Effector memory CD4-positive, alpha-beta T cell (primary cell): ENCODE measurements around the gene SPACA4.

ENCODE experiments used
- DNase-seq, 3 donors: peaks; one replicate each; pipeline ENCODE4 v3.0.0-alpha.2; 2020
- H3K27ac ChIP-seq: 2 replicates; pipeline ENCODE4 v1.7.0; 2013; ENCODE audit warnings: mild to moderate bottlenecking, low read length, moderate library complexity; ENCODE audit not compliant: insufficient read depth, poor library complexity, severe bottlenecking
- H3K27me3 ChIP-seq: replicated peaks from 2 replicates; pipeline ENCODE4 v1.7.0; 2013; ENCODE audit warnings: mild to moderate bottlenecking, low read length; ENCODE audit not compliant: insufficient read depth, control insufficient read depth, poor library complexity, severe bottlenecking
- H3K36me3 ChIP-seq: 2 replicates; pipeline ENCODE4 v1.7.0; 2013; ENCODE audit warnings: mild to moderate bottlenecking, low read length, moderate library complexity; ENCODE audit not compliant: control insufficient read depth, insufficient read depth
- H3K4me1 ChIP-seq: 2 replicates; pipeline ENCODE4 v1.7.0; 2013; ENCODE audit warnings: low read length, mild to moderate bottlenecking; ENCODE audit not compliant: control insufficient read depth, insufficient read depth, poor library complexity, severe bottlenecking
- H3K4me3 ChIP-seq: 2 replicates; pipeline ENCODE4 v1.7.0; 2013; ENCODE audit warnings: low read length, low read depth, mild to moderate bottlenecking; ENCODE audit not compliant: insufficient read depth, poor library complexity, severe bottlenecking
- H3K9me3 ChIP-seq: 2 replicates; pipeline ENCODE4 v1.7.0; 2013; ENCODE audit warnings: mild to moderate bottlenecking, low read length, moderate library complexity; ENCODE audit not compliant: control insufficient read depth

Gene SPACA4

GRCh38 chr19:48596237-48596636 lies 10.3 kb upstream of the SPACA4 start:
- no peaks in the 10 kb centered on the region for H3K9me3 ChIP-seq
- no peak for DNase-seq
- peak overlapping the region; percentile 60 for H3K27ac ChIP-seq
- no peaks in the 10 kb centered on the region for H3K27me3 ChIP-seq
- peaks cover 16% of the 10 kb centered on the region for H3K4me1 ChIP-seq
- H3K4me3 ChIP-seq, result no peak overlapping the region
- no peaks in the 10 kb centered on the region for H3K36me3 ChIP-seq

GRCh38 chr19:48596679-48597465 lies 9.7 kb upstream of the SPACA4 start:
- peak overlapping the region; percentile 31 for H3K4me3 ChIP-seq
- H3K27ac ChIP-seq, result peak overlapping the region; percentile 60
- no peaks in the 10 kb centered on the region for H3K9me3 ChIP-seq
- no peaks in the 10 kb centered on the region for H3K36me3 ChIP-seq
- peak; percentile 26 to 40 (median 28) for DNase-seq
- no peaks in the 10 kb centered on the region for H3K27me3 ChIP-seq
- peaks cover 16% of the 10 kb centered on the region for H3K4me1 ChIP-seq

- H3K27me3 ChIP-seq, result no peaks in the 10 kb centered on the region
- no peak overlapping the region for H3K27ac ChIP-seq
- no peak for DNase-seq
- H3K36me3 ChIP-seq, result no peaks in the 10 kb centered on the region
- H3K4me1 ChIP-seq, result peaks cover 13% of the 10 kb centered on the region
- H3K9me3 ChIP-seq, result no peaks in the 10 kb centered on the region
- H3K4me3 ChIP-seq, result no peak overlapping the region
Measured at GRCh38 chr19:48598996-48599700, 7.4 kb upstream of the SPACA4 start.

DNA sequence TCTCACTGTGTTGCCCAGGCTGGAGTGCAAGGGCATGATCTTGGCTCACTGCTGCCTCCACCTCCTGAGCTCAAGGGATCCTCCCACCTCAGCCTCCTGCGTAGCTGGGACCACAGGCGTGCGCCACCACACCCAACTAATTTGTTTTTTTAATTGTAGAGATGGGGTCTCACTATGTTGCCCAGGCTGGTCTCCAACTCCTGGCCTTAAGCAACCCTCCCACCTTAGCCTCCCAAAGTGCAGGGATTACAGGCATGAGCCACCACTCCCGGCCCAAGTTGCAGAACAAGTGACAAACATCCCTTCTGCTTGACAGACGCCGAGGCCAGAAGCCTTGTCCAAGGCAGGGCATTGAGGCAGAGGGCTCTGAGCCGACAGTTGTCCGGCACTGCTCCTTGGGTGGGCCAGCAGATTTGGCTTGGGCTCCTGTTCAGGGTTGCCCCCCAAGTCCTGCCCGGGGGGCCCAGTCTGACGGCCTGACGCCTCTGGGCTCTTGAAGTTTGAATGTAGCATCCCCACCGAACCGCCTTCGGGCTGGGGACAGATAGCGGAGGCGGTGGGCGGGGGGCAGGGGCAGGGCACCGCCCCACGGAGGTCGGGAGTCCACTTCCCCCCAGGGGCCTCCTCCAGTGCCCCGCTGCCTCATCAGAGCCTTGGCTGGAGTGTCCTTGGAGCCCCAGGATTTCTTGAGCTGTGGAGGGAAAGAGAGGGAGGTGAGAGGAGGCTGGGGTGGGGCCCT lies 5.7 kb upstream of the SPACA4 start:
- Histone ChIP-seq H3K27me3 (no peaks in the 10 kb centered on the region), H3K27ac (no peak overlapping the region), H3K36me3 (no peaks in the 10 kb centered on the region), H3K9me3 (no peaks in the 10 kb centered on the region), H3K4me1 (peaks cover 11% of the 10 kb centered on the region), H3K4me3 (no peak overlapping the region)
- DNase-seq, result no peak

DNA sequence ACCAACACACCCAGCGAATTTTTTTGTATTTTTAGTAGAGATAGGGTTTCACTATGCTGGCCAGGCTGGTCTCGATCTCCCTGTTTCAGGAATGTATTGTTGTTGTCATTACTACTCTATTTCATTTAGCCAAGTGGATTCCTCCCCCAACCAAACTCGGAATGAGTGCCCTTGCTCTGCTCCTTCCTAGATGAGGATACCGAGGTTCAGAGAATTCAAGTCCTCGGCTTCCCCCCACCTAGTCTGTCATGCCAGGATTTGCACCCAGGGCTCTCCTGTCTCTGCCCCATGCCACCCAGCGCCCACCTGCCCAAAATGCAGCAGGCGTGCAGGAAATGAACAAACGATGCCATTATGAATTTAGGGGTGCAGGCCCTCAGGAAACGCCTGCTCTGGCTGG lies 3.5 kb upstream of the SPACA4 start:
- no peak overlapping the region for H3K4me3 ChIP-seq
- no peak for DNase-seq
- no peaks in the 10 kb centered on the region for H3K9me3 ChIP-seq
- no peaks in the 10 kb centered on the region for H3K27me3 ChIP-seq
- H3K4me1 ChIP-seq, result no peaks in the 10 kb centered on the region
- no peaks in the 10 kb centered on the region for H3K36me3 ChIP-seq
- H3K27ac ChIP-seq, result no peak overlapping the region

GRCh38 chr19:48603449-48603848 lies 3.1 kb upstream of the SPACA4 start:
- Histone ChIP-seq H3K27me3 (no peaks in the 10 kb centered on the region), H3K4me1 (no peaks in the 10 kb centered on the region), H3K27ac (no peak overlapping the region), H3K9me3 (no peaks in the 10 kb centered on the region), H3K4me3 (no peak overlapping the region), H3K36me3 (no peaks in the 10 kb centered on the region)
- no peak for DNase-seq

GRCh38 chr19:48603850-48604249 lies 2.7 kb upstream of the SPACA4 start:
- peaks cover 3% of the 10 kb centered on the region for H3K4me1 ChIP-seq
- no peak overlapping the region for H3K27ac ChIP-seq
- no peaks in the 10 kb centered on the region for H3K36me3 ChIP-seq
- no peaks in the 10 kb centered on the region for H3K27me3 ChIP-seq
- no peak for DNase-seq
- no peak overlapping the region for H3K4me3 ChIP-seq
- H3K9me3 ChIP-seq, result no peaks in the 10 kb centered on the region

DNA sequence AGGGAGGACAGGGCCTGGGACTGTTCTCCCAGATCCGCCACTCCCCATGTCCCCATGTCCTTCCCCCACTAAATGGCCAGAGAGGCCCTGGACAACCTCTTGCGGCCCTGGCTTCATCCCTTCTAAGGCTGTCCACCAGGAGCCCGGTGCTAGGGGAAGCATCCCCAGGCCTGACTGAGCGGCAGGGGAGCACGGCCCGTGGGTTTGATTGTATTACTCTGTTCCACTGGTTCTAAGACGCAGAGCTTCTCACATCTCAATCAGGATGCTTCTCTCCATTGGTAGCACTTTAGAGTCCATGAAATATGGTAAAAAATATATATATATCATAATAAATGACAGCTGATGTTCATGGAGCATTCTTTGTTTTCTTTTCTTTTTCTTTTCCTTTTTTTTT lies 815 bp downstream of the SPACA4 start:
- no peak overlapping the region for H3K27ac ChIP-seq
- no peaks in the 10 kb centered on the region for H3K9me3 ChIP-seq
- peaks cover 5% of the 10 kb centered on the region for H3K4me1 ChIP-seq
- no peak for DNase-seq
- no peaks in the 10 kb centered on the region for H3K27me3 ChIP-seq
- H3K36me3 ChIP-seq, result no peaks in the 10 kb centered on the region
- no peak overlapping the region for H3K4me3 ChIP-seq

- Histone ChIP-seq H3K4me3 (no peak overlapping the region), H3K27me3 (no peaks in the 10 kb centered on the region), H3K27ac (no peak overlapping the region), H3K9me3 (no peaks in the 10 kb centered on the region), H3K36me3 (no peaks in the 10 kb centered on the region), H3K4me1 (peaks cover 5% of the 10 kb centered on the region)
- peak; percentile 26 to 38 (median 27) for DNase-seq
Measured at GRCh38 chr19:48608798-48609263, 2.3 kb downstream of the SPACA4 start.
